CD4-positive, CD25-positive, alpha-beta regulatory T cell (primary cell): ENCODE measurements around the gene OSBPL2. TPM values are rescaled to one million over a fixed set of nuclear protein-coding genes. Genes with fewer than 3 reads are reported as not detected.

ENCODE experiments used
- ATAC-seq, 2 donors: fragments of 150-1000 bp; cut with Tn5 transposase; one replicate each; pipeline ENCODE4 v1.10.0; 2021; ENCODE audit warnings: low read depth in 2 of 2, moderate number of reproducible peaks in 2 of 2, moderate library complexity in 1 of 2
- DNase-seq, 3 donors: peaks; one replicate each; pipeline versions ENCODE4 v3.0.0 to v3.0.0-alpha.2; 2012 to 2022; ENCODE audit warnings: mixed read lengths in 1 of 3
- H3K27ac ChIP-seq: one replicate; pipeline ENCODE4 v1.7.0; 2013; ENCODE audit warnings: mild to moderate bottlenecking, low read length; ENCODE audit not compliant: insufficient read depth, poor library complexity, severe bottlenecking
- H3K27me3 ChIP-seq: one replicate; pipeline ENCODE4 v1.7.0; 2013; ENCODE audit warnings: low read length; ENCODE audit not compliant: control insufficient read depth, insufficient read depth
- H3K36me3 ChIP-seq: one replicate; pipeline ENCODE4 v1.7.0; 2013; ENCODE audit warnings: mild to moderate bottlenecking, low read length, moderate library complexity; ENCODE audit not compliant: control insufficient read depth, insufficient read depth
- H3K4me1 ChIP-seq: 2 replicates; pipeline ENCODE4 v1.7.0; 2013; ENCODE audit warnings: mild to moderate bottlenecking, low read length; ENCODE audit not compliant: insufficient read depth, control insufficient read depth, poor library complexity, severe bottlenecking
- H3K4me3 ChIP-seq: one replicate; pipeline ENCODE4 v1.7.0; 2013; ENCODE audit warnings: low read depth, mild to moderate bottlenecking, low read length, moderate library complexity
- H3K9me3 ChIP-seq, 2 experiments: 1 replicate in 1 of 2; 2 replicates in 1 of 2; pipeline ENCODE4 v1.7.0; 2013; ENCODE audit warnings: low read length in 2 of 2, mild to moderate bottlenecking in 1 of 2, moderate library complexity in 1 of 2; ENCODE audit not compliant: control insufficient read depth in 2 of 2
- H3K27ac Mint-ChIP-seq, 3 donors: one replicate each; pipeline ENCODE4 v1.8.0; 2020 to 2022; ENCODE audit warnings: mild to moderate bottlenecking in 3 of 3, mixed read lengths in 3 of 3, moderate library complexity in 2 of 3
- H3K27me3 Mint-ChIP-seq: one replicate; pipeline ENCODE4 v1.8.0; 2022; ENCODE audit warnings: mild to moderate bottlenecking, mixed read lengths
- H3K36me3 Mint-ChIP-seq: one replicate; pipeline ENCODE4 v1.8.0; 2020; ENCODE audit warnings: mixed read lengths
- H3K4me1 Mint-ChIP-seq, 4 donors: one replicate each; pipeline ENCODE4 v1.8.0; 2020 to 2022; ENCODE audit warnings: mixed read lengths in 4 of 4, mild to moderate bottlenecking in 1 of 4
- H3K4me3 Mint-ChIP-seq, 4 donors: one replicate each; pipeline ENCODE4 v1.8.0; 2020 to 2022; ENCODE audit warnings: mild to moderate bottlenecking in 4 of 4, mixed read lengths in 4 of 4, moderate library complexity in 3 of 4
- H3K9me3 Mint-ChIP-seq, 7 donors: one replicate each; pipeline ENCODE4 v1.8.0; 2020 to 2022; ENCODE audit warnings: mixed read lengths in 7 of 7, mild to moderate bottlenecking in 3 of 7, moderate library complexity in 2 of 7
- polyA plus RNA-seq, 4 donors: library from polyadenylated mRNA; unstranded; fragments of 300-500 nt; fragmentation: Illumina TruSeq; gene quantifications; one replicate each; pipeline ENCODE4 v1.2.3, GENCODE V29; 2021
- total RNA-seq: library from RNA; stranded (reverse); gene quantifications from one replicate; pipeline ENCODE4 v1.2.3, GENCODE V29; 2022

Gene OSBPL2
- total and polyA plus RNA-seq, 5 donors from 2014 or later, result 19.3 to 85.2 (median 23.2) TPM

- peaks cover 19% of the 10 kb centered on the region for H3K36me3 Mint-ChIP-seq
Measured at GRCh38 chr20:62287129-62287528, 48.8 kb downstream of the OSBPL2 start.

DNA sequence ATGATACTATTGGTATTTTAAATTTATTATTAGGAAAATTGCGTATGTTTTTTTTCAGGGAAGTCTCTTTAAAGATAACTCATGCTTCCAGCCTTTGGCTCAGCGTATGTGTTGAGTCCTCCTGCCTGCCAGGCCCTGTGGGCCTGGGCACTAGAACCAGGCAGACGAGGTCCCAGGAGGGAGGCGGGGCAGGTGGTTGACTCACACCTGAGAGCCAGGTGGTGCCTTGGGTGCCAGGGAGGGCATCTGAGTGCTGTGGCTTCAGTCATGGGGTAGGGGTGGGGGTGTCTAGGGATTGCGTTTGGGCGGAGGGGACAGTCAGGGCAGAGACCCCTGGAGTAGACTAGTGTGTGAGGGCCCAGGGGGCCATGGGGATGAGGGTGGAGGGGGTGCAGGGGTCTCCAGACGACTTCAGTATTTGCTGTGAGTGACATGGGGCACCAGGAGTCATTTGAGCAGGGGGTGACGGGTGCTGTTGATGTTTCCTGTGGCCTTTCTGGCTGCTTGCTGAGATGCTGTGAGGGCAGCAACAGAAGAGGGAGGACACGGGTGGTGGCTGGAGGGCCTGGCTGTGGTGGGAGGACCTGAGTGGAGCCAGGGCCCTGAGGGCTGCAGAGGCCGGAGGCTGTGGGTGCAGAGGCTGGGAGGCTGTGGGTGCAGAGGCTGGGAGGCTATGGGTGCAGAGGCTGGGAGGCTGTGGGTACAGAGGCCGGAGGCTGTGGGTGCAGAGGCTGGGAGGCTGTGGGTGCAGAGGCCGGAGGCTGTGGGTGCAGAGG lies 49.6 kb downstream of the OSBPL2 start:
- Histone ChIP-seq H3K4me3 (no peak overlapping the region), H3K27me3 (no peaks in the 10 kb centered on the region), H3K4me1 (no peaks in the 10 kb centered on the region), H3K36me3 (peaks cover 49% of the 10 kb centered on the region), H3K27ac (no peak overlapping the region), H3K9me3 (no peaks in the 10 kb centered on the region)
- H3K36me3 Mint-ChIP-seq, result peaks cover 19% of the 10 kb centered on the region
- ATAC-seq (no peak), DNase-seq (no peak)
- peaks cover 0 to 1% (median 0%) of the 10 kb centered on the region in 7 donors for H3K9me3 Mint-ChIP-seq
- H3K4me3 Mint-ChIP-seq, result no peak overlapping the region
- H3K27me3 Mint-ChIP-seq, result no peaks in the 10 kb centered on the region
- H3K4me1 Mint-ChIP-seq, result peaks cover 0 to 3% (median 1%) of the 10 kb centered on the region in 4 donors
- peak overlapping the region in 1 of 3 donors; percentile 85 for H3K27ac Mint-ChIP-seq

More at GRCh38 chr20:62287129-62287528, 48.8 kb downstream of the OSBPL2 start:
- Histone ChIP-seq H3K27ac (no peak overlapping the region), H3K27me3 (no peaks in the 10 kb centered on the region), H3K4me3 (no peak overlapping the region), H3K4me1 (no peaks in the 10 kb centered on the region), H3K36me3 (peaks cover 53% of the 10 kb centered on the region), H3K9me3 (no peaks in the 10 kb centered on the region)
- ATAC-seq, result no peak
- H3K4me3 Mint-ChIP-seq, result no peak overlapping the region
- no peak overlapping the region for H3K27ac Mint-ChIP-seq
- no peaks in the 10 kb centered on the region for H3K27me3 Mint-ChIP-seq
- H3K4me1 Mint-ChIP-seq, result peaks cover 0 to 1% (median under 1%) of the 10 kb centered on the region in 4 donors
- peaks cover 0 to 1% (median 0%) of the 10 kb centered on the region in 7 donors for H3K9me3 Mint-ChIP-seq
- DNase-seq, result no peak

DNA sequence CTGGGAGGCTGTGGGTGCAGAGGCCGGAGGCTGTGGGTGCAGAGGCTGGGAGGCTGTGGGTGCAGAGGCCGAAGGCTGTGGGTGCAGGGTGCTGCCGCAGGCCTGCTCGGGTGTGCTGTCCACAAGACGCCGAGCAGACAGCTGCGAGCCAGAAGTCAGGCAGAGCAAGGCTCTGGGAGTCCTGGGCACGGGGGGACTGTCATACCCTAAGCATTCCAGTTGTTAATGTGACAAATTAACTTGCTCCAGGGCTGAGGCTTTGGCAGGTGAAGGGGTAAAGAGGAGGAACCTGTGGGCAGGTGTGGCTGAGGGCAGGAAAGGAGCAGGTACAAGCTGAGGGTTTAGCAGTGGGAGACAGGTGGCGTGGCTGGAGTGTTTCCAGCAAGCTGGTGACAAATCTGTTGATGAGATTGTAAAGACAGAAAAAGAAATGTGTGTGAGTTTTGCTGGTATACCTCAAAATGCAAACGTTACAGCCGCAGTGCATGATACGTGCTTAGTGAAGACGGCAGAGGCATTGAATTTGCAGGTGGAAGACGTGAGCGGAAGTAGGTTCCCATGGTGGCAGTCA lies 50.3 kb downstream of the OSBPL2 start:
- H3K4me1 ChIP-seq, result no peaks in the 10 kb centered on the region
- no peaks in the 10 kb centered on the region for H3K27me3 Mint-ChIP-seq
- peak overlapping the region in 1 of 3 donors; percentile 29 for H3K27ac Mint-ChIP-seq
- H3K36me3 ChIP-seq, result peaks cover 45% of the 10 kb centered on the region
- peaks cover 0 to 1% (median 0%) of the 10 kb centered on the region in 7 donors for H3K9me3 Mint-ChIP-seq
- H3K27ac ChIP-seq, result no peak overlapping the region
- H3K27me3 ChIP-seq, result no peaks in the 10 kb centered on the region
- H3K4me3 Mint-ChIP-seq, result no peak overlapping the region
- ATAC-seq (no peak), DNase-seq (no peak)
- H3K4me1 Mint-ChIP-seq, result peaks cover 0 to 3% (median 1%) of the 10 kb centered on the region in 4 donors
- H3K9me3 ChIP-seq, result no peaks in the 10 kb centered on the region
- H3K36me3 Mint-ChIP-seq, result peaks cover 18% of the 10 kb centered on the region
- H3K4me3 ChIP-seq, result no peak overlapping the region

DNA sequence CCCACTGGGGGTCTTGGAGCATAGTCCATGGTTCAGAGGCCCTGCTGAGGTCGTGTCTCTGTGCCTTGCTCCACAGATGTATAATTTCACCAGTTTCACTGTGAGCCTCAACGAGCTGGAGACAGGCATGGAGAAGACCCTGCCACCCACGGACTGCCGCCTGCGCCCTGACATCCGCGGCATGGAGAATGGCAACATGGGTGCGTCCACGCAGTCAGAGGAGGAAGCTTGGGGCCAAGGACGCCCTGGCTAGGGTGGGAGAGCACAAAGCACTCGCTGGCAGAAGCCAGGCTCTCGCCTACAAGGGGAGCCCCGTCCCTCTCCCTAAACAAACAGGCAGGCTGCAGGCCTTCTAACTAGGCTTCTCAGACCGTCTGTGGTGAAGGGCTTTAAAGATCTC lies 50.8 kb downstream of the OSBPL2 start:
- Mint-ChIP-seq H3K4me1 (peaks cover 0 to 3% (median 1%) of the 10 kb centered on the region in 4 donors), H3K27ac (no peak overlapping the region), H3K4me3 (no peak overlapping the region), H3K36me3 (peaks cover 18% of the 10 kb centered on the region), H3K27me3 (no peaks in the 10 kb centered on the region), H3K9me3 (peaks cover 0 to 1% (median 0%) of the 10 kb centered on the region in 7 donors)
- ATAC-seq (no peak), DNase-seq (no peak)
- Histone ChIP-seq H3K36me3 (peaks cover 44% of the 10 kb centered on the region), H3K27ac (no peak overlapping the region), H3K4me3 (no peak overlapping the region), H3K4me1 (no peaks in the 10 kb centered on the region), H3K27me3 (no peaks in the 10 kb centered on the region), H3K9me3 (no peaks in the 10 kb centered on the region)

DNA sequence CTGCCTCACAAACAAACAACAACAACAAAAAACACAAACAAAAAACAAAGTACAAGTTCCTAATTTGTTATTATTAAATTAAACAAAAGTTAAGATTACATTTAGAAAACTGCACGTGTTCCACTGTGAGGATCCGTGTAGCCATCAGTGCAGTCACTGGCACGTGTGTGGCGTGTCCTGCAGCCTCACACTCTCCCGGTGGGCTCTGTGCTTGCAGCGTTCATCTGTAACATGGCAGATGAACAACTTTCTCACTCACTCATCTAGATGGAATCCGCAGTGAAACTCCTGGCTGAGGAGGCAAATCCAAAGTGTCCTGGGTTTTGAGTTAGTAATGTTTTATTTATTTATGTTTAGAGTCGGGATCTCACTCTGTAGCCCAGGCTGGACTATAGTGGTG lies 51.6 kb downstream of the OSBPL2 start:
- ATAC-seq (no peak), DNase-seq (no peak)
- Histone ChIP-seq H3K36me3 (peaks cover 47% of the 10 kb centered on the region), H3K4me3 (no peak overlapping the region), H3K27me3 (no peaks in the 10 kb centered on the region), H3K9me3 (no peaks in the 10 kb centered on the region), H3K27ac (no peak overlapping the region), H3K4me1 (no peaks in the 10 kb centered on the region)
- Mint-ChIP-seq H3K4me3 (no peak overlapping the region), H3K9me3 (peaks cover 0 to 1% (median 0%) of the 10 kb centered on the region in 7 donors), H3K27ac (no peak overlapping the region), H3K4me1 (peaks cover 0 to 3% (median 1%) of the 10 kb centered on the region in 4 donors), H3K36me3 (peaks cover 22% of the 10 kb centered on the region), H3K27me3 (no peaks in the 10 kb centered on the region)

DNA sequence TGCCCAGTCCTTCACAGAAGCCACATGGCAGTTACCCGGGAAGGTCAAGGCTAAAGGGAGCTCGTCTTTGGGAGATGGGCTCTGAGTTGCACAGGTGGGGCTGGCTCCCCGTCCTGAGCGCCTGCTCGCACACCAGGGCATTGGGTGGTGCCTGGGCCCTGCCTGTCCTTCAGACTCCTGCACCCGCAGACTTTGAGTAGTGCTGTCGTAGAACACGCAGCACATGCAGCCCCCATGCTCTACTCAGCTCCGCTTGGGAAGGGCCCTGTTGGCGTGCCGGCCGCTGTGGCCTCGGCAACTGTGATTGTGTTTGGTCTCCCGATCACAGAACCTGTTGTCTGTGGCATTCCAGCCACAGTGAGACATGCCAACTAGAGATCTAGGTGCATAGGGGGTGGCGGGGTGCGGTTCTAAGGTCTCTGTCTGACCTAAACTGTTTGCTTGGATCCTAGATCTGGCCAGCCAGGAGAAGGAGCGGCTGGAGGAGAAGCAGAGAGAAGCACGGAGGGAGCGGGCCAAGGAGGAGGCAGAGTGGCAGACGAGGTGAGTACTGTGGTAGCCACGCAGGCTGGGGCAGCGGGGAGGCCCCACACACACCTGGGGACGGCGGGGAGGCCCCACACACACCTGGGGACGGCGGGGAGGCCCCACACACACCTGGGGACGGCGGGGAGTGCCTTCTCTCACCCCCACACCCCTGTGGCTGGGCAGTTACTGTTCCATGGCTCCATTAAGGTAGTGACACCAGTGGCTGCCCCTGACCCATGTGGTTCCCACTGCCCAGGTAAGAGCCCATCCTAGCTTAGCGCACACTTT lies 53.1 kb downstream of the OSBPL2 start:
- Mint-ChIP-seq H3K4me1 (peaks cover 0 to 3% (median 1%) of the 10 kb centered on the region in 4 donors), H3K9me3 (peaks cover 0 to 1% (median 0%) of the 10 kb centered on the region in 7 donors), H3K4me3 (no peak overlapping the region), H3K27ac (peak overlapping the region in 1 of 3 donors; percentile 57), H3K36me3 (peaks cover 22% of the 10 kb centered on the region), H3K27me3 (no peaks in the 10 kb centered on the region)
- no peaks in the 10 kb centered on the region for H3K9me3 ChIP-seq
- no peak overlapping the region for H3K27ac ChIP-seq
- DNase-seq (no peak), ATAC-seq (no peak)
- H3K27me3 ChIP-seq, result no peaks in the 10 kb centered on the region
- H3K4me3 ChIP-seq, result no peak overlapping the region
- peaks cover 46% of the 10 kb centered on the region for H3K36me3 ChIP-seq
- H3K4me1 ChIP-seq, result no peaks in the 10 kb centered on the region

DNA sequence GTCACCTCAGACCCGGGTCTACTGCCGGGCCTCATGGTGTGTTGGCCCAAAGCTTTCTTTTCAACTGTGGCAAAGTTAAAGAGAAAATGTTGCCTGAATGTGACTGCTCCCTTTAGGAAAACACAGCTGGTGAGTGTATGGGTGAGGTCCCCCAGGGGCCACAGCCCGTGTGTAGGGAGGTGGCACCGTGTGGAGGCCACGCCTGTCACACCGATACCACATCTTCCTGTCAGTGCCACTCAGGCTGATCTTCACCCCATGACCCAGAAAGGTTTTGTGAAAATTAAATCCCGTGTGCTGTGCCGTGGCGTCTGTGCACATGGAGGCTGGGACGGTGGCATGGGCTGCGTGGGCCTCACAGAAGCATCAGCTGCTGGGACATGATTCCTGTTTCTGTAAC lies 53.8 kb downstream of the OSBPL2 start:
- DNase-seq (peak in 1 of 3 donors; percentile 28), ATAC-seq (peak in 1 of 2 donors; percentile 44)
- Histone ChIP-seq H3K4me3 (no peak overlapping the region), H3K27me3 (no peaks in the 10 kb centered on the region), H3K36me3 (peaks cover 44% of the 10 kb centered on the region), H3K4me1 (no peaks in the 10 kb centered on the region), H3K27ac (no peak overlapping the region), H3K9me3 (no peaks in the 10 kb centered on the region)
- H3K27ac Mint-ChIP-seq, result peak overlapping the region in 1 of 3 donors; percentile 39
- no peak overlapping the region for H3K4me3 Mint-ChIP-seq
- H3K9me3 Mint-ChIP-seq, result peaks cover 0 to 1% (median 0%) of the 10 kb centered on the region in 7 donors
- H3K36me3 Mint-ChIP-seq, result peaks cover 22% of the 10 kb centered on the region
- peaks cover 0 to 3% (median 1%) of the 10 kb centered on the region in 4 donors for H3K4me1 Mint-ChIP-seq
- no peaks in the 10 kb centered on the region for H3K27me3 Mint-ChIP-seq
